ENCODE measurements around the gene RPP25.
"Not testable (repeated sequence)": the region's sequence is repeated elsewhere in the genome, so short reads cannot be mapped to it uniquely, and the experiment has no call there.

The RPP25 gene

GRCh38 chr15:74937272-74937589, 19.3 kb downstream of the RPP25 start:
- Histone ChIP-seq H3K4me2 (ENCODE audit: low read depth, low read length) (peak overlapping the region; percentile 96), H2AFZ (ENCODE audit: low read length) (peak overlapping the region; percentile 77; the same call in 1 of the 2 replicates), H3K4me1 (ENCODE audit: low read length) (peaks cover 16% of the 10 kb centered on the region), H3K27me3 (replicated peaks; ENCODE audit: insufficient read depth, low read length) (no peaks in the 10 kb centered on the region), H3K9me3 (replicated peaks; ENCODE audit: insufficient read depth, low read length) (no peaks in the 10 kb centered on the region), H3K9ac (ENCODE audit: low read length) (peak overlapping the region; percentile 95), H3K79me2 (ENCODE audit: low read length) (peaks cover 56% of the 10 kb centered on the region), H3F3A (ENCODE audit: insufficient read depth, low read length) (peaks cover 16% of the 10 kb centered on the region), H3K9me2 (replicated peaks; ENCODE audit: insufficient read depth, low read length) (no peaks in the 10 kb centered on the region), H3K36me3 (replicated peaks; ENCODE audit: insufficient read depth, low read length) (no peaks in the 10 kb centered on the region; the same call in 1 of the 2 replicates), H3K27ac (ENCODE audit: low read length) (peak overlapping the region; percentile 95), H3K4me3 (ENCODE audit: low read length) (peak overlapping the region; percentile 89), H4K20me1 (ENCODE audit: insufficient read depth, low read length) (peaks cover 6% of the 10 kb centered on the region; the same call in 1 of the 2 replicates)
- no peak for TF ChIP-seq EZH2phosphoT487 (IDR thresholded peaks at IDR 0.05; ENCODE audit: low read length)
- TF ChIP-seq, protein P1, sequence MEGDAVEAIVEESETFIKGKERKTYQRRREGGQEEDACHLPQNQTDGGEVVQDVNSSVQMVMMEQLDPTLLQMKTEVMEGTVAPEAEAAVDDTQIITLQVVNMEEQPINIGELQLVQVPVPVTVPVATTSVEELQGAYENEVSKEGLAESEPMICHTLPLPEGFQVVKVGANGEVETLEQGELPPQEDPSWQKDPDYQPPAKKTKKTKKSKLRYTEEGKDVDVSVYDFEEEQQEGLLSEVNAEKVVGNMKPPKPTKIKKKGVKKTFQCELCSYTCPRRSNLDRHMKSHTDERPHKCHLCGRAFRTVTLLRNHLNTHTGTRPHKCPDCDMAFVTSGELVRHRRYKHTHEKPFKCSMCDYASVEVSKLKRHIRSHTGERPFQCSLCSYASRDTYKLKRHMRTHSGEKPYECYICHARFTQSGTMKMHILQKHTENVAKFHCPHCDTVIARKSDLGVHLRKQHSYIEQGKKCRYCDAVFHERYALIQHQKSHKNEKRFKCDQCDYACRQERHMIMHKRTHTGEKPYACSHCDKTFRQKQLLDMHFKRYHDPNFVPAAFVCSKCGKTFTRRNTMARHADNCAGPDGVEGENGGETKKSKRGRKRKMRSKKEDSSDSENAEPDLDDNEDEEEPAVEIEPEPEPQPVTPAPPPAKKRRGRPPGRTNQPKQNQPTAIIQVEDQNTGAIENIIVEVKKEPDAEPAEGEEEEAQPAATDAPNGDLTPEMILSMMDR (IDR thresholded peaks at IDR 0.05; ENCODE audit: low read length) = no peak
- no peak for TF ChIP-seq EZH2 (optimal IDR thresholded peaks at IDR 0.05; ENCODE audit: low read depth, low read length)
- no peak for DNase-seq

DNA sequence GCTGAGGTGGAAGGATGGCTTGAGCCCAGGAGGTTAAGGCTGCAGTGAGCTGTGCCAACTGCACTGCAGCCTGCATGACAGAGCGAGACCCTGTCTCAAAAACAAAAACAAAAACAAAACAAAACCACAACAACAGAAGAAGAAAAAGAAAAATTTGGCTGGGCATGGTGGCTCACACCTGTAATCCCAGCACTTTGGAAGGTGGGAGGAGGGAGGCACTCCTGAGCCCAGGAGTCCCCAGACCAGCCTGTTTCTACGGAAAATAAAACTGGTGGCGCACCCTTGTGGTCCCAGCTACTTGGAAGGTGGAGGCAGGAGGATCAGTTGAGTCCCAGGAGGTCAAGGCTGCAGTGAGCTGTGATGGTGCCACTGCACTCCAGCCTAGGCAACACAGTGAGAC, 21.4 kb downstream of the RPP25 start:
- H3K27ac ChIP-seq (ENCODE audit: low read length); H3K9ac ChIP-seq (ENCODE audit: low read length); H3K9me3 ChIP-seq (replicated peaks; ENCODE audit: insufficient read depth, low read length); H3K36me3 ChIP-seq (replicated peaks; ENCODE audit: insufficient read depth, low read length); H3K4me3 ChIP-seq (ENCODE audit: low read length); H4K20me1 ChIP-seq (ENCODE audit: insufficient read depth, low read length); H3K27me3 ChIP-seq (replicated peaks; ENCODE audit: insufficient read depth, low read length); DNase-seq; H3K9me2 ChIP-seq (replicated peaks; ENCODE audit: insufficient read depth, low read length); H2AFZ ChIP-seq (ENCODE audit: low read length): not testable (repeated sequence)
- Histone ChIP-seq H3K4me2 (ENCODE audit: low read depth, low read length) (peak overlapping the region; percentile 7; the same call in 1 of the 2 replicates), H3K4me1 (ENCODE audit: low read length) (peaks cover 22% of the 10 kb centered on the region), H3K79me2 (ENCODE audit: low read length) (peaks cover 76% of the 10 kb centered on the region), H3F3A (ENCODE audit: insufficient read depth, low read length) (peaks cover 16% of the 10 kb centered on the region)

GRCh38 chr15:74933573-74933972, 23.0 kb downstream of the RPP25 start:
- no peaks in the 10 kb centered on the region for H3K9me3 ChIP-seq (replicated peaks; ENCODE audit: insufficient read depth, low read length)
- no peak for TF ChIP-seq EZH2 (optimal IDR thresholded peaks at IDR 0.05; ENCODE audit: low read depth, low read length)
- TF ChIP-seq, protein P1 (IDR thresholded peaks at IDR 0.05; ENCODE audit: low read length) = no peak
- TF ChIP-seq EZH2phosphoT487 (IDR thresholded peaks at IDR 0.05; ENCODE audit: low read length) = no peak
- H3K9ac ChIP-seq (ENCODE audit: low read length) = no peak overlapping the region
- no peak for DNase-seq
- no peak overlapping the region for H3K27ac ChIP-seq (ENCODE audit: low read length)
- H3K9me2 ChIP-seq (replicated peaks; ENCODE audit: insufficient read depth, low read length) = no peaks in the 10 kb centered on the region
- peaks cover 15% of the 10 kb centered on the region; the same call in 1 of the 2 replicates for H4K20me1 ChIP-seq (ENCODE audit: insufficient read depth, low read length)
- H3K4me3 ChIP-seq (ENCODE audit: low read length) = no peak overlapping the region
- H3K27me3 ChIP-seq (replicated peaks; ENCODE audit: insufficient read depth, low read length) = no peaks in the 10 kb centered on the region
- peaks cover 92% of the 10 kb centered on the region for H3K79me2 ChIP-seq (ENCODE audit: low read length)
- H3K4me1 ChIP-seq (ENCODE audit: low read length) = peaks cover 22% of the 10 kb centered on the region
- H3K36me3 ChIP-seq (replicated peaks; ENCODE audit: insufficient read depth, low read length) = peaks cover 11% of the 10 kb centered on the region
- H3F3A ChIP-seq (ENCODE audit: insufficient read depth, low read length) = peaks cover 11% of the 10 kb centered on the region
- H2AFZ ChIP-seq (ENCODE audit: low read length) = no peak overlapping the region
- peak overlapping the region; percentile 10; the same call in 1 of the 2 replicates for H3K4me2 ChIP-seq (ENCODE audit: low read depth, low read length)

- H3K9me2 ChIP-seq (replicated peaks; ENCODE audit: insufficient read depth, low read length) = no peaks in the 10 kb centered on the region
- H3K27me3 ChIP-seq (replicated peaks; ENCODE audit: insufficient read depth, low read length) = no peaks in the 10 kb centered on the region
- peaks cover 87% of the 10 kb centered on the region for H3K79me2 ChIP-seq (ENCODE audit: low read length)
- no peak overlapping the region for H3K9ac ChIP-seq (ENCODE audit: low read length)
- no peak overlapping the region for H3K4me2 ChIP-seq (ENCODE audit: low read depth, low read length)
- no peak for DNase-seq
- no peaks in the 10 kb centered on the region for H3K9me3 ChIP-seq (replicated peaks; ENCODE audit: insufficient read depth, low read length)
- H3F3A ChIP-seq (ENCODE audit: insufficient read depth, low read length) = no peaks in the 10 kb centered on the region
- H3K4me3 ChIP-seq (ENCODE audit: low read length) = no peak overlapping the region
- no peak overlapping the region for H2AFZ ChIP-seq (ENCODE audit: low read length)
- H3K4me1 ChIP-seq (ENCODE audit: low read length) = peaks cover 13% of the 10 kb centered on the region
- TF ChIP-seq EZH2 (optimal IDR thresholded peaks at IDR 0.05; ENCODE audit: low read depth, low read length) = no peak
- TF ChIP-seq, protein P1 (IDR thresholded peaks at IDR 0.05; ENCODE audit: low read length) = no peak
- TF ChIP-seq EZH2phosphoT487 (IDR thresholded peaks at IDR 0.05; ENCODE audit: low read length) = no peak
- H3K36me3 ChIP-seq (replicated peaks; ENCODE audit: insufficient read depth, low read length) = peaks cover 11% of the 10 kb centered on the region
- H4K20me1 ChIP-seq (ENCODE audit: insufficient read depth, low read length) = peaks cover 14% of the 10 kb centered on the region; the same call in 1 of the 2 replicates
- no peak overlapping the region for H3K27ac ChIP-seq (ENCODE audit: low read length)
Observed at GRCh38 chr15:74928771-74929198, 27.8 kb downstream of the RPP25 start.

Data from MM.1S (cell line).